GM23338 (cell line): ENCODE measurements around the gene KRT1. TPM values are rescaled to one million over a fixed set of nuclear protein-coding genes. Genes with fewer than 3 reads are reported as not detected.
A peak's percentile ranks its signal among the peaks of the same experiment; 100 is the strongest.

Source experiments
- ATAC-seq: fragments of 200-7000 bp; cut with Tn5 transposase; 3 replicates; pipeline ENCODE4 v1.9.1; 2020
- DNase-seq: peaks from one replicate; pipeline ENCODE4 v3.0.0-alpha.2; 2015; ENCODE audit warnings: low spot score
- H2AFZ ChIP-seq: fragments of 200-600 bp; sonication (generic); 2 replicates; pipeline ENCODE4 v1.8.0; 2016; ENCODE audit warnings: antibody characterized with exemption, mild to moderate bottlenecking, moderate library complexity
- H3F3A ChIP-seq: fragments of 200-600 bp; sonication (generic); replicated peaks from 2 replicates; pipeline ENCODE4 v1.8.0; 2017; ENCODE audit warnings: antibody characterized with exemption, mixed run types, low read depth
- H3K27ac ChIP-seq: fragments of 200-600 bp; sonication (generic); 2 replicates; pipeline ENCODE4 v1.6.1; 2016; ENCODE audit warnings: low read depth
- H3K27me3 ChIP-seq: fragments of 200-600 bp; sonication (generic); 2 replicates; pipeline ENCODE4 v1.8.0; 2016; ENCODE audit warnings: mild to moderate bottlenecking, mixed run types, moderate library complexity; ENCODE audit not compliant: insufficient read depth
- H3K36me3 ChIP-seq: fragments of 200-600 bp; sonication (generic); 2 replicates; pipeline ENCODE4 v1.8.0; 2016; ENCODE audit warnings: mild to moderate bottlenecking; ENCODE audit not compliant: insufficient read depth
- H3K4me1 ChIP-seq: fragments of 200-600 bp; sonication (generic); 2 replicates; pipeline ENCODE4 v1.8.0; 2016; ENCODE audit warnings: mild to moderate bottlenecking, moderate library complexity; ENCODE audit not compliant: insufficient read depth
- H3K4me2 ChIP-seq: fragments of 200-600 bp; sonication (generic); 2 replicates; pipeline ENCODE4 v1.7.1; 2017; ENCODE audit warnings: mixed run types
- H3K4me3 ChIP-seq: fragments of 200-600 bp; sonication (generic); 2 replicates; pipeline ENCODE4 v1.6.1; 2016; ENCODE audit warnings: mixed run types
- H3K79me2 ChIP-seq: fragments of 200-600 bp; sonication (generic); replicated peaks from 2 replicates; pipeline ENCODE4 v1.8.0; 2017; ENCODE audit warnings: mild to moderate bottlenecking; ENCODE audit not compliant: insufficient read depth
- H3K9me2 ChIP-seq: fragments of 200-600 bp; sonication (generic); 2 replicates; pipeline ENCODE4 v1.8.0; 2017; ENCODE audit not compliant: insufficient read depth
- H4K20me1 ChIP-seq: fragments of 200-600 bp; sonication (generic); replicated peaks from 2 replicates; pipeline ENCODE4 v1.8.0; 2017; ENCODE audit warnings: mild to moderate bottlenecking; ENCODE audit not compliant: insufficient read depth
- H3K27ac Mint-ChIP-seq: 2 replicates; pipeline ENCODE4 v1.8.0; 2020; ENCODE audit warnings: inconsistent platforms, mild to moderate bottlenecking, moderate library complexity, mixed read lengths
- H3K27me3 Mint-ChIP-seq: 3 replicates; pipeline ENCODE4 v1.8.0; 2022; ENCODE audit warnings: low read depth, mild to moderate bottlenecking, moderate library complexity, mixed read lengths, inconsistent platforms; ENCODE audit not compliant: insufficient read depth, poor library complexity
- H3K36me3 Mint-ChIP-seq: 3 replicates; pipeline ENCODE4 v1.8.0; 2021; ENCODE audit warnings: low read depth, mild to moderate bottlenecking, inconsistent platforms, moderate library complexity, mixed read lengths
- H3K4me1 Mint-ChIP-seq: 3 replicates; pipeline ENCODE4 v1.8.0; 2020; ENCODE audit warnings: mild to moderate bottlenecking, inconsistent platforms, mixed read lengths
- H3K4me3 Mint-ChIP-seq: 3 replicates; pipeline ENCODE4 v1.8.0; 2021; ENCODE audit warnings: moderate library complexity, mild to moderate bottlenecking, inconsistent platforms, mixed read lengths
- H3K9me3 Mint-ChIP-seq: 3 replicates; pipeline ENCODE4 v1.8.0; 2020; ENCODE audit warnings: moderate library complexity, mild to moderate bottlenecking, inconsistent platforms, mixed read lengths
- CREB1 ChIP-seq: fragments of 250-450 bp; sonication (Bioruptor Pico); IDR thresholded peaks from 2 replicates; pipeline ENCODE4 v1.5.0; 2020; ENCODE audit warnings: low read depth, mild to moderate bottlenecking, moderate library complexity
- POLR2AphosphoS5 ChIP-seq: IDR thresholded peaks from 2 replicates; pipeline ENCODE4 v1.6.1; 2016; ENCODE audit warnings: antibody characterized with exemption, low read depth
- ZNF114 ChIP-seq: fragments of 250-450 bp; sonication (Bioruptor Pico); IDR thresholded peaks from 2 replicates; pipeline ENCODE4 v1.5.0; 2020; ENCODE audit warnings: mild to moderate bottlenecking, moderate library complexity
- ZNF331 ChIP-seq: fragments of 250-450 bp; sonication (Bioruptor Pico); IDR thresholded peaks from 2 replicates; pipeline ENCODE4 v1.5.0; 2020; ENCODE audit warnings: low read depth, mild to moderate bottlenecking, moderate library complexity
- polyA plus RNA-seq: library from polyadenylated mRNA; unstranded; fragments of >200 nt; fragmentation: Nextera tagmentation; extraction: Ambion mirVana; gene quantifications from 2 replicates; pipeline ENCODE4 v1.2.1, GENCODE V29; 2016
- total RNA-seq: library from RNA; depleted of rRNA; stranded (reverse); fragments of >200 nt; shearing (Covaris generic); gene quantifications from 2 replicates; pipeline ENCODE4 v1.2.3, GENCODE V29; 2014
- TF ChIP-seq, protein P1 (sequence below): fragments of 250-450 bp; sonication (Bioruptor Pico); IDR thresholded peaks from 2 replicates; pipeline ENCODE4 v1.5.0; 2020; ENCODE audit warnings: mild to moderate bottlenecking, moderate library complexity
- TF ChIP-seq, protein P2 (sequence below): IDR thresholded peaks from 2 replicates; pipeline ENCODE4 v1.6.1; 2016; ENCODE audit warnings: antibody characterized with exemption

The KRT1 gene
- total and polyA plus RNA-seq, 2 experiments from 2014 or later = not detected

DNA sequence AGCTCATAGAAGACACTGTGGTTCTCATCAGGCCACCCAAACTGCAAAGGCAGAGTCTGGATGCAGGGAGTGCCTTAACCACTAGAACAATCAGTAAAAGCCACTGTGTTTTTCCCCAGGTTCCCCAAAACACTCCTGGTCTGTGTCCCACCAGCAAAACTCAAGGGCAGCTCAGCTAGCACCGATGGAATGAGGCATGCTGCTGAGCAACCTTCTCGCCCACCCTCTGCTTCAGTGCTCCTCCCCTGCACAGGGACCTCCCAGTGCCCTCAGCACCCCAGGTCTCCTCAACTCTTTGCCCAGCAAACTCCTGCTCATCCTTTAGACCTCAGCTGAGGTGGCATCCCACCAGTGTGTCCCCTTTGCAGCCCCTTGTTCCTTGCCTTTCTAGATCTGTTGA is 19.2 kb upstream of the KRT1 start:
- Histone ChIP-seq H3K9me2 (no peaks in the 10 kb centered on the region), H3K36me3 (no peaks in the 10 kb centered on the region), H3K4me3 (no peak overlapping the region), H3K4me2 (no peak overlapping the region), H3K27ac (no peak overlapping the region), H4K20me1 (no peaks in the 10 kb centered on the region), H3F3A (no peaks in the 10 kb centered on the region), H3K79me2 (no peaks in the 10 kb centered on the region), H2AFZ (peak overlapping the region; percentile 78; the same call in 1 of the 2 replicates), H3K4me1 (peaks cover 7% of the 10 kb centered on the region; the same call in 1 of the 2 replicates), H3K27me3 (no peaks in the 10 kb centered on the region)
- Mint-ChIP-seq H3K4me3 (no peak overlapping the region), H3K9me3 (no peaks in the 10 kb centered on the region), H3K27ac (no peak overlapping the region), H3K27me3 (peaks cover 6% of the 10 kb centered on the region), H3K4me1 (peaks cover 12% of the 10 kb centered on the region), H3K36me3 (no peaks in the 10 kb centered on the region)
- TF ChIP-seq, protein P1, sequence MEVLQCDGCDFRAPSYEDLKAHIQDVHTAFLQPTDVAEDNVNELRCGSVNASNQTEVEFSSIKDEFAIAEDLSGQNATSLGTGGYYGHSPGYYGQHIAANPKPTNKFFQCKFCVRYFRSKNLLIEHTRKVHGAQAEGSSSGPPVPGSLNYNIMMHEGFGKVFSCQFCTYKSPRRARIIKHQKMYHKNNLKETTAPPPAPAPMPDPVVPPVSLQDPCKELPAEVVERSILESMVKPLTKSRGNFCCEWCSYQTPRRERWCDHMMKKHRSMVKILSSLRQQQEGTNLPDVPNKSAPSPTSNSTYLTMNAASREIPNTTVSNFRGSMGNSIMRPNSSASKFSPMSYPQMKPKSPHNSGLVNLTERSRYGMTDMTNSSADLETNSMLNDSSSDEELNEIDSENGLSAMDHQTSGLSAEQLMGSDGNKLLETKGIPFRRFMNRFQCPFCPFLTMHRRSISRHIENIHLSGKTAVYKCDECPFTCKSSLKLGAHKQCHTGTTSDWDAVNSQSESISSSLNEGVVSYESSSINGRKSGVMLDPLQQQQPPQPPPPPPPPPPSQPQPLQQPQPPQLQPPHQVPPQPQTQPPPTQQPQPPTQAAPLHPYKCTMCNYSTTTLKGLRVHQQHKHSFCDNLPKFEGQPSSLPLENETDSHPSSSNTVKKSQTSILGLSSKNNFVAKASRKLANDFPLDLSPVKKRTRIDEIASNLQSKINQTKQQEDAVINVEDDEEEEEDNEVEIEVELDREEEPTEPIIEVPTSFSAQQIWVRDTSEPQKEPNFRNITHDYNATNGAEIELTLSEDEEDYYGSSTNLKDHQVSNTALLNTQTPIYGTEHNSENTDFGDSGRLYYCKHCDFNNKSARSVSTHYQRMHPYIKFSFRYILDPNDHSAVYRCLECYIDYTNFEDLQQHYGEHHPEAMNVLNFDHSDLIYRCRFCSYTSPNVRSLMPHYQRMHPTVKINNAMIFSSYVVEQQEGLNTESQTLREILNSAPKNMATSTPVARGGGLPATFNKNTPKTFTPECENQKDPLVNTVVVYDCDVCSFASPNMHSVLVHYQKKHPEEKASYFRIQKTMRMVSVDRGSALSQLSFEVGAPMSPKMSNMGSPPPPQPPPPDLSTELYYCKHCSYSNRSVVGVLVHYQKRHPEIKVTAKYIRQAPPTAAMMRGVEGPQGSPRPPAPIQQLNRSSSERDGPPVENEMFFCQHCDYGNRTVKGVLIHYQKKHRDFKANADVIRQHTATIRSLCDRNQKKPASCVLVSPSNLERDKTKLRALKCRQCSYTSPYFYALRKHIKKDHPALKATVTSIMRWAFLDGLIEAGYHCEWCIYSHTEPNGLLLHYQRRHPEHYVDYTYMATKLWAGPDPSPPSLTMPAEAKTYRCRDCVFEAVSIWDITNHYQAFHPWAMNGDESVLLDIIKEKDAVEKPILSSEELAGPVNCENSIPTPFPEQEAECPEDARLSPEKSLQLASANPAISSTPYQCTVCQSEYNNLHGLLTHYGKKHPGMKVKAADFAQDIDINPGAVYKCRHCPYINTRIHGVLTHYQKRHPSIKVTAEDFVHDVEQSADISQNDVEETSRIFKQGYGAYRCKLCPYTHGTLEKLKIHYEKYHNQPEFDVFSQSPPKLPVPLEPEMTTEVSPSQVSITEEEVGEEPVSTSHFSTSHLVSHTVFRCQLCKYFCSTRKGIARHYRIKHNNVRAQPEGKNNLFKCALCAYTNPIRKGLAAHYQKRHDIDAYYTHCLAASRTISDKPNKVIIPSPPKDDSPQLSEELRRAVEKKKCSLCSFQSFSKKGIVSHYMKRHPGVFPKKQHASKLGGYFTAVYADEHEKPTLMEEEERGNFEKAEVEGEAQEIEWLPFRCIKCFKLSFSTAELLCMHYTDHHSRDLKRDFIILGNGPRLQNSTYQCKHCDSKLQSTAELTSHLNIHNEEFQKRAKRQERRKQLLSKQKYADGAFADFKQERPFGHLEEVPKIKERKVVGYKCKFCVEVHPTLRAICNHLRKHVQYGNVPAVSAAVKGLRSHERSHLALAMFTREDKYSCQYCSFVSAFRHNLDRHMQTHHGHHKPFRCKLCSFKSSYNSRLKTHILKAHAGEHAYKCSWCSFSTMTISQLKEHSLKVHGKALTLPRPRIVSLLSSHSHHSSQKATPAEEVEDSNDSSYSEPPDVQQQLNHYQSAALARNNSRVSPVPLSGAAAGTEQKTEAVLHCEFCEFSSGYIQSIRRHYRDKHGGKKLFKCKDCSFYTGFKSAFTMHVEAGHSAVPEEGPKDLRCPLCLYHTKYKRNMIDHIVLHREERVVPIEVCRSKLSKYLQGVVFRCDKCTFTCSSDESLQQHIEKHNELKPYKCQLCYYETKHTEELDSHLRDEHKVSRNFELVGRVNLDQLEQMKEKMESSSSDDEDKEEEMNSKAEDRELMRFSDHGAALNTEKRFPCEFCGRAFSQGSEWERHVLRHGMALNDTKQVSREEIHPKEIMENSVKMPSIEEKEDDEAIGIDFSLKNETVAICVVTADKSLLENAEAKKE (CRISPR knock-in tag) = no peak
- DNase-seq = no peak
- no peak for ATAC-seq

DNA sequence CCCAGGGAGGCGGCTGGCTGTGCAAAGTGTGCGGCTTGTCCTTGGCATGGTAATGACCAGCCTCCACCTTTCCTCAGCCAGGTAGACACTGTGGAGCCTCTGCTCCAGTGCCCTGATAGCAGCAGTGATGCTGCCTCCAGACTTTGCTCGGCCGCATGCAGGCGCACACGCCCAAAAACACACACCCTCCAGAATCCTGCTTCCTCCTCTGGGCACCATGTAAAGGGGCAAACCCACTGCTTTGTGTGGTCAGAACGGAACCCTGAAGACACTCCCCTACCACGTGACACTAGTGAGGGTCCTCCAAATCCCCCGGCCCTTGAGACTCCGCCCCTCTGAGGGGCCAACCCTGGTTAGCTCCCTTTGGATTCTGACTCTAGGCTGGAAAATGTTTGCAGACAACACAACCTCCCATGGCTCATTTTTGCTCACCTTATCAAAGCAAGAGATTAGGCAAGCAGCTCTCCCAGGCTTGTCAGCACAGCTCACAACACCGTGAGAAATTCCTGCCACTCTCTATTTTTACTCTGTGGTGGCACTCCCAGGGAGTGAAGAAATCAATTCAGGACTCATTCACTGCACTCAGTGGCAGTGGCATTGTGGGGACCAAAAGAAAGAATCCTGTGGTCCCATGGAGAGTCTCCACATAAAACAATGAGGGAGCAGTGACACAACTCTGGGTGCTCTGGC is 18.6 kb upstream of the KRT1 start:
- Histone ChIP-seq H3K4me2 (no peak overlapping the region), H3K79me2 (no peaks in the 10 kb centered on the region), H3K27me3 (no peaks in the 10 kb centered on the region), H2AFZ (peak overlapping the region; percentile 78), H3K36me3 (no peaks in the 10 kb centered on the region), H3K4me3 (no peak overlapping the region), H3F3A (no peaks in the 10 kb centered on the region), H3K27ac (no peak overlapping the region), H4K20me1 (no peaks in the 10 kb centered on the region), H3K4me1 (peaks cover 7% of the 10 kb centered on the region; the same call in 1 of the 2 replicates), H3K9me2 (no peaks in the 10 kb centered on the region)
- no peaks in the 10 kb centered on the region for H3K9me3 Mint-ChIP-seq
- no peak overlapping the region for H3K4me3 Mint-ChIP-seq
- ATAC-seq = no peak
- no peak for TF ChIP-seq ZNF331 (CRISPR knock-in tag)
- no peak for TF ChIP-seq CREB1 (CRISPR knock-in tag)
- TF ChIP-seq POLR2AphosphoS5 = no peak
- TF ChIP-seq ZNF114 = no peak
- TF ChIP-seq, protein P2, sequence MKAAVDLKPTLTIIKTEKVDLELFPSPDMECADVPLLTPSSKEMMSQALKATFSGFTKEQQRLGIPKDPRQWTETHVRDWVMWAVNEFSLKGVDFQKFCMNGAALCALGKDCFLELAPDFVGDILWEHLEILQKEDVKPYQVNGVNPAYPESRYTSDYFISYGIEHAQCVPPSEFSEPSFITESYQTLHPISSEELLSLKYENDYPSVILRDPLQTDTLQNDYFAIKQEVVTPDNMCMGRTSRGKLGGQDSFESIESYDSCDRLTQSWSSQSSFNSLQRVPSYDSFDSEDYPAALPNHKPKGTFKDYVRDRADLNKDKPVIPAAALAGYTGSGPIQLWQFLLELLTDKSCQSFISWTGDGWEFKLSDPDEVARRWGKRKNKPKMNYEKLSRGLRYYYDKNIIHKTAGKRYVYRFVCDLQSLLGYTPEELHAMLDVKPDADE = no peak
- H3K36me3 Mint-ChIP-seq = no peaks in the 10 kb centered on the region
- H3K27ac Mint-ChIP-seq = no peak overlapping the region
- H3K27me3 Mint-ChIP-seq = peaks cover 6% of the 10 kb centered on the region
- peaks cover 12% of the 10 kb centered on the region for H3K4me1 Mint-ChIP-seq
- DNase-seq = no peak
